ENCODE data around the gene TRRAP.

DNA sequence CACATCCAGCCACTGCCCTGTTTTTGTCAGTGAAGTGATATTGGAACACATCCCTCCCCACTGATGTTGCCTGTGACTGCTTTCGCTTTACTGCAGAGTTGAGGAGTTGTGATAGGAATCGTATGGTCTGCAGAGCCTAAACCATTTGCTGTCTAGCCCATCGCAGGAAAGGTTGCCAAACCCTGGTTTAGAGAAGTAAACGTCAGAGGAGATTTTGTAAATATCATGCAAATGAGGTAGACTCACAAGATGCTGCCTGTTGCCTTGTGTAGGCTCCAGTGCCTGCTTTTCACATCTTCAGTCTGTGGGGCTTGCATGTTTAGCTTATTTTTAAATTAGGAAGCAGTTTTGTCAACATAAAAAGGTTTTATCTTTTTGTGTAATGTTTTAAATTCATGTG, 107.1 kb downstream of the TRRAP start:
- TF ChIP-seq, protein P1, sequence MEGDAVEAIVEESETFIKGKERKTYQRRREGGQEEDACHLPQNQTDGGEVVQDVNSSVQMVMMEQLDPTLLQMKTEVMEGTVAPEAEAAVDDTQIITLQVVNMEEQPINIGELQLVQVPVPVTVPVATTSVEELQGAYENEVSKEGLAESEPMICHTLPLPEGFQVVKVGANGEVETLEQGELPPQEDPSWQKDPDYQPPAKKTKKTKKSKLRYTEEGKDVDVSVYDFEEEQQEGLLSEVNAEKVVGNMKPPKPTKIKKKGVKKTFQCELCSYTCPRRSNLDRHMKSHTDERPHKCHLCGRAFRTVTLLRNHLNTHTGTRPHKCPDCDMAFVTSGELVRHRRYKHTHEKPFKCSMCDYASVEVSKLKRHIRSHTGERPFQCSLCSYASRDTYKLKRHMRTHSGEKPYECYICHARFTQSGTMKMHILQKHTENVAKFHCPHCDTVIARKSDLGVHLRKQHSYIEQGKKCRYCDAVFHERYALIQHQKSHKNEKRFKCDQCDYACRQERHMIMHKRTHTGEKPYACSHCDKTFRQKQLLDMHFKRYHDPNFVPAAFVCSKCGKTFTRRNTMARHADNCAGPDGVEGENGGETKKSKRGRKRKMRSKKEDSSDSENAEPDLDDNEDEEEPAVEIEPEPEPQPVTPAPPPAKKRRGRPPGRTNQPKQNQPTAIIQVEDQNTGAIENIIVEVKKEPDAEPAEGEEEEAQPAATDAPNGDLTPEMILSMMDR (conservative IDR thresholded peaks at IDR 0.05), result no peak
- no peak for TF ChIP-seq EZH2 (IDR thresholded peaks at IDR 0.05; ENCODE audit: low read depth)
